ENCODE results near the gene NOL11.

Gene NOL11

GRCh38 chr17:67784364-67785121 lies 66.8 kb downstream of the NOL11 start:
- Histone ChIP-seq H3K4me1 (ENCODE audit: control insufficient read depth, insufficient read depth, low read length, poor library complexity, severe bottlenecking) (peaks cover 3% of the 10 kb centered on the region), H3K4me3 (ENCODE audit: extremely low read depth, insufficient read depth, low read length, poor library complexity, severe bottlenecking) (no peak overlapping the region), H3K27ac (ENCODE audit: low read depth, low read length, severe bottlenecking) (no peak overlapping the region), H3K9me3 (ENCODE audit: control insufficient read depth, low read length) (no peaks in the 10 kb centered on the region), H3K36me3 (ENCODE audit: control insufficient read depth, insufficient read depth, low read length) (no peaks in the 10 kb centered on the region)
- 93 to 94% methylated on average over 7 to 8 of the region's 10 CpGs for WGBS, 2 experiments (ENCODE audit: insufficient coverage in 2 of 2)

- no peaks in the 10 kb centered on the region for H3K9me3 ChIP-seq (ENCODE audit: control insufficient read depth, low read length)
- peaks cover 3% of the 10 kb centered on the region for H3K4me1 ChIP-seq (ENCODE audit: control insufficient read depth, insufficient read depth, low read length, poor library complexity, severe bottlenecking)
- WGBS, 2 experiments (ENCODE audit: insufficient coverage in 2 of 2) = 100% methylated on average over 3 of the region's 3 CpGs; no CpG with 5 or more reads in 1 of the 2 experiments
- H3K36me3 ChIP-seq (ENCODE audit: control insufficient read depth, insufficient read depth, low read length) = no peaks in the 10 kb centered on the region
- no peak overlapping the region for H3K4me3 ChIP-seq (ENCODE audit: extremely low read depth, insufficient read depth, low read length, poor library complexity, severe bottlenecking)
- H3K27ac ChIP-seq (ENCODE audit: low read depth, low read length, severe bottlenecking) = no peak overlapping the region
Measured at GRCh38 chr17:67785122-67785477, 67.4 kb downstream of the NOL11 start.

- H3K27ac ChIP-seq (ENCODE audit: low read depth, low read length, severe bottlenecking) = no peak overlapping the region
- H3K9me3 ChIP-seq (ENCODE audit: control insufficient read depth, low read length) = no peaks in the 10 kb centered on the region
- H3K36me3 ChIP-seq (ENCODE audit: control insufficient read depth, insufficient read depth, low read length) = no peaks in the 10 kb centered on the region
- no peak overlapping the region for H3K4me3 ChIP-seq (ENCODE audit: extremely low read depth, insufficient read depth, low read length, poor library complexity, severe bottlenecking)
- 83 to 84% methylated on average over 4 of the region's 5 CpGs for WGBS, 2 experiments (ENCODE audit: insufficient coverage in 2 of 2)
- H3K4me1 ChIP-seq (ENCODE audit: control insufficient read depth, insufficient read depth, low read length, poor library complexity, severe bottlenecking) = peaks cover 3% of the 10 kb centered on the region
Measured at GRCh38 chr17:67785504-67785903, 67.8 kb downstream of the NOL11 start.
